Measurements from ENCODE around the gene ARSG. TPM values are rescaled to one million over a fixed set of nuclear protein-coding genes. Genes with fewer than 3 reads are reported as not detected.
A peak's percentile ranks its signal among the peaks of the same experiment; 100 is the strongest.

The ARSG gene
- total and polyA plus RNA-seq, 9 of the 15 experiments (the other 6 are each of a cell fraction or from before 2014, with no cell fraction given) = 1.0 to 5.6 (median 1.8) TPM

GRCh38 chr17:68398691-68399637 lies 107.7 kb downstream of the ARSG start:
- in situ Hi-C loops (cut with MboI) = no loop called here
- peak; percentile 80 for FAIRE-seq
- no TSS peak for BruUV-seq (replicated peaks)
- Histone ChIP-seq H2AFZ (ENCODE audit: low read depth, low read length) (no peak overlapping the region), H3K9me3 (replicated peaks; ENCODE audit: control insufficient read depth, insufficient read depth, low read depth, low read length) (no peaks in the 10 kb centered on the region), H3K4me1 (replicated peaks in 1 of 2; ENCODE audit: control insufficient read depth in 2 of 2, insufficient read depth in 2 of 2, low read length in 2 of 2) (0 out of 5 replicates have a peak, but pooled peaks cover 0 to 4% of the 10 kb centered on the region in 2 experiments), H4K20me1 (replicated peaks; ENCODE audit: control insufficient read depth, insufficient read depth, low read length) (no peaks in the 10 kb centered on the region), H3K36me3 (ENCODE audit: control insufficient read depth, insufficient read depth, low read length) (no peaks in the 10 kb centered on the region), H3K27ac (ENCODE audit: extremely low read depth, low read depth, low read length) (no peak overlapping the region), H3K27me3 (ENCODE audit: control insufficient read depth in 2 of 2, insufficient read depth in 2 of 2, low read length in 2 of 2) (peaks cover 17 to 44% of the 10 kb centered on the region in 2 experiments; a peak in 3 of 5 replicates), H3K9ac (ENCODE audit: insufficient read depth in 1 of 2, low read depth in 2 of 2, low read length in 2 of 2) (no peak overlapping the region), H3K4me2 (ENCODE audit: insufficient read depth, low read length) (no peak overlapping the region; the same call in 1 of the 2 replicates), H3K4me3 (no peak overlapping the region), H3K9me1 (ENCODE audit: control insufficient read depth, insufficient read depth, low read length) (no peaks in the 10 kb centered on the region), H3K79me2 (ENCODE audit: control insufficient read depth, insufficient read depth, low read length) (no peaks in the 10 kb centered on the region)
- peak; percentile 98 for ATAC-seq
- DNase-seq (ENCODE audit: extremely low read depth in 1 of 4, low spot score in 3 of 4) = peak; percentile 68 to 77 (median 76)
- ChIA-PET POLR2A (interaction anchor here (1.0 to 1.3 kb wide), 2 partner anchors 10 to 219 kb away, joined by 4 read pairs; no protein-coding TSS in a partner anchor), CTCF (ENCODE audit: low intra/inter-chr PET ratio) (interaction anchor here (0.7 to 1.9 kb wide), 3 partner anchors 37 to 136 kb away, joined by 3 to 12 read pairs (median 3); no protein-coding TSS in a partner anchor)
- WGBS (ENCODE audit: insufficient coverage, low coverage, missing lambda C conversion rate) = 1% methylated on average over 11 of the region's 11 CpGs
- intact Hi-C loops (cut with micrococcal nuclease) = loop anchor here (1.0 to 10.0 kb wide), 3 partner anchors 37 to 134 kb away; no protein-coding TSS in a partner anchor
- TF ChIP-seq ATF4 (CRISPR knock-in tag; IDR thresholded peaks at IDR 0.05) (peak; percentile 76), JUND (IDR thresholded peaks at IDR 0.05; ENCODE audit: borderline replicate concordance, low read depth, low read length) (peak; percentile 54; the same call in 1 of the 2 replicates), JUND (tag; IDR thresholded peaks at IDR 0.05; ENCODE audit: borderline replicate concordance, low read depth, low read length) (no peak), ZNF589 (CRISPR knock-in tag; IDR thresholded peaks at IDR 0.05; ENCODE audit: low read depth) (0 out of 2 replicates have a peak, but pooled peaks have one; percentile 46), NRF1 (conservative IDR thresholded peaks at IDR 0.05 in 1 of 2, IDR thresholded peaks at IDR 0.05 in 1 of 2) (0 out of 4 replicates have a peak, but pooled peaks of 1 of the 2 experiments have one; percentile 7), SRF (CRISPR knock-in tag; IDR thresholded peaks at IDR 0.05) (no peak), ZNF444 (CRISPR knock-in tag; IDR thresholded peaks at IDR 0.05) (no peak), ETV1 (tag; conservative IDR thresholded peaks at IDR 0.05; ENCODE audit: low read depth) (peak; percentile 61; the same call in 1 of the 2 replicates), CTCF (IDR thresholded peaks at IDR 0.05 in 2 of 3, conservative IDR thresholded peaks at IDR 0.05 in 1 of 3; ENCODE audit: insufficient read depth in 2 of 3, low read depth in 1 of 3, low read length in 3 of 3) (peak; percentile 85 to 89 (median 87)), NCOA6 (IDR thresholded peaks at IDR 0.05) (no peak), ZNF766 (CRISPR knock-in tag; conservative IDR thresholded peaks at IDR 0.05) (no peak), RB1 (IDR thresholded peaks at IDR 0.05; ENCODE audit: low read depth) (no peak), RAD21 (CRISPR knock-in tag; conservative IDR thresholded peaks at IDR 0.05 in 1 of 2, IDR thresholded peaks at IDR 0.05 in 1 of 2) (peak; percentile 78 to 80), L3MBTL2 (IDR thresholded peaks at IDR 0.05) (peak; percentile 50; the same call in 1 of the 2 replicates)
